ENCODE data around the gene CLCN3.

DNA sequence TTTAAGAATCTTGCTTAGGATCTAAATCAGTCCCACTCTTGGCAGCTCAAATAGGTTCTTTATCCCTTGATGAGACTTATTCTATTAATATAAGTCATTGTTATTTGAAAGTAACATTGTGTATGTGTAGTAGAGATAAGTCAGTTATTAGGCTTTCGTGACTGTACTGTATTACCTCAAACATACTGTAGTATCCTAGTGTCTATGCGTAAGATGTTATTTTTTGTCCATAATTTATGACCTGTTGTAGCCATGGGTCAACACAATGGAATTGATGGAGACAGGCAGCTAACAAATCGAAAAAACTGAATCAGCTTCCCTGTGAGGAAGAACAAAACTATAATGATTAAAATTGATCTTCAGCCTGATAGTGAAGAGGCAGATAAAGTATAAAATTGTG, 41.8 kb downstream of the CLCN3 start:
- TF ChIP-seq, protein P1, sequence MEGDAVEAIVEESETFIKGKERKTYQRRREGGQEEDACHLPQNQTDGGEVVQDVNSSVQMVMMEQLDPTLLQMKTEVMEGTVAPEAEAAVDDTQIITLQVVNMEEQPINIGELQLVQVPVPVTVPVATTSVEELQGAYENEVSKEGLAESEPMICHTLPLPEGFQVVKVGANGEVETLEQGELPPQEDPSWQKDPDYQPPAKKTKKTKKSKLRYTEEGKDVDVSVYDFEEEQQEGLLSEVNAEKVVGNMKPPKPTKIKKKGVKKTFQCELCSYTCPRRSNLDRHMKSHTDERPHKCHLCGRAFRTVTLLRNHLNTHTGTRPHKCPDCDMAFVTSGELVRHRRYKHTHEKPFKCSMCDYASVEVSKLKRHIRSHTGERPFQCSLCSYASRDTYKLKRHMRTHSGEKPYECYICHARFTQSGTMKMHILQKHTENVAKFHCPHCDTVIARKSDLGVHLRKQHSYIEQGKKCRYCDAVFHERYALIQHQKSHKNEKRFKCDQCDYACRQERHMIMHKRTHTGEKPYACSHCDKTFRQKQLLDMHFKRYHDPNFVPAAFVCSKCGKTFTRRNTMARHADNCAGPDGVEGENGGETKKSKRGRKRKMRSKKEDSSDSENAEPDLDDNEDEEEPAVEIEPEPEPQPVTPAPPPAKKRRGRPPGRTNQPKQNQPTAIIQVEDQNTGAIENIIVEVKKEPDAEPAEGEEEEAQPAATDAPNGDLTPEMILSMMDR (IDR thresholded peaks at IDR 0.05) = no peak
- TF ChIP-seq POLR2A (IDR thresholded peaks at IDR 0.05) = no peak
